ENCODE data around the gene TH.

- TF ChIP-seq GATA2 (IDR thresholded peaks at IDR 0.05; ENCODE audit: low read depth, low read length) (no peak), GATA3 (IDR thresholded peaks at IDR 0.05; ENCODE audit: low read depth, low read length) (no peak)
These were observed 28.2 kb downstream of the TH start for GRCh38 chr11:2143477-2143798.
